Measurements from ENCODE around the gene EFTUD2. TPM values are rescaled to one million over a fixed set of nuclear protein-coding genes. Genes with fewer than 3 reads are reported as not detected.

The EFTUD2 gene
- total and polyA plus RNA-seq, 2 of the 4 experiments (the other 2 are of a cell fraction) = 72.5 to 126 TPM

GRCh38 chr17:44912763-44913544 is 13.7 kb upstream of the EFTUD2 start:
- Histone ChIP-seq H2BK20ac (ENCODE audit: low read depth, low read length) (no peak overlapping the region), H3K4me3 (ENCODE audit: insufficient read depth, low read depth, low read length) (no peak overlapping the region), H3K9me1 (ENCODE audit: insufficient read depth, low read length) (peaks cover 14% of the 10 kb centered on the region; the same call in 1 of the 2 replicates), H3K23ac (ENCODE audit: low read depth, low read length) (no peak overlapping the region), H2BK5ac (ENCODE audit: low read depth, low read length, poor library complexity, severe bottlenecking) (no peak overlapping the region), H4K91ac (ENCODE audit: insufficient read depth, low read depth, low read length) (no peak overlapping the region), H2AK9ac (replicated peaks; ENCODE audit: low read depth, low read length, poor library complexity) (no peak overlapping the region), H3K27ac (ENCODE audit: insufficient read depth, low read length) (no peak overlapping the region), H3K56ac (ENCODE audit: extremely low read depth, insufficient read depth, low read length) (no peak overlapping the region), H3K36me3 (ENCODE audit: control insufficient read depth, insufficient read depth, low read length) (no peaks in the 10 kb centered on the region), H3K4me1 (ENCODE audit: control insufficient read depth, insufficient read depth, low read length) (peaks cover 13% of the 10 kb centered on the region), H4K5ac (ENCODE audit: low read depth, low read length) (no peak overlapping the region), H2AFZ (replicated peaks; ENCODE audit: low read length, poor library complexity) (no peak overlapping the region), H3K79me1 (ENCODE audit: low read depth in 1 of 2, low read length in 2 of 2) (no peaks in the 10 kb centered on the region), H3K9ac (ENCODE audit: low read depth, low read length) (no peak overlapping the region), H2BK15ac (ENCODE audit: low read depth, low read length) (no peak overlapping the region), H4K8ac (ENCODE audit: low read depth in 2 of 2, low read length in 2 of 2) (no peak overlapping the region), H3K18ac (ENCODE audit: low read depth, low read length) (no peak overlapping the region), H3K14ac (replicated peaks; ENCODE audit: low read depth, low read length) (no peak overlapping the region), H4K20me1 (ENCODE audit: insufficient read depth, low read length) (no peaks in the 10 kb centered on the region; the same call in 1 of the 2 replicates), H2AK5ac (ENCODE audit: low read depth, low read length) (no peak overlapping the region), H3K9me3 (ENCODE audit: control insufficient read depth, insufficient read depth, low read length) (no peaks in the 10 kb centered on the region), H3K4me2 (ENCODE audit: low read depth, low read length) (no peak overlapping the region), H3K4ac (ENCODE audit: low read depth, low read length) (no peak overlapping the region), H3K27me3 (ENCODE audit: control insufficient read depth, insufficient read depth, low read length) (peaks cover 9% of the 10 kb centered on the region; the same call in 1 of the 2 replicates), H2BK120ac (ENCODE audit: low read depth, low read length) (no peak overlapping the region)
- DNase-seq (no peak), ATAC-seq (ENCODE audit: low read depth) (no peak)
- dilution Hi-C loops (cut with HindIII; ENCODE audit: low sequenced_read_pairs, unreplicated experiment) = no loop called here
- intact Hi-C loops (cut with micrococcal nuclease) = no loop called here
- 90% methylated on average over 6 of the region's 14 CpGs; no CpG with 5 or more reads in 1 of the 2 experiments for WGBS, 2 experiments (ENCODE audit: extremely low coverage in 2 of 2, insufficient read length in 1 of 2)
- ChIA-PET CTCF (interaction anchor here (0.7 kb wide), 1 partner anchor 11 kb away, joined by 3 read pairs; no protein-coding TSS in a partner anchor), POLR2A (ENCODE audit: unreplicated experiment) (no interaction called here)
- in situ Hi-C loops (cut with MboI; ENCODE audit: low sequenced_read_pairs) = loop anchor here (5.0 kb wide), 1 partner anchor 99 kb away; no protein-coding TSS in a partner anchor
- BruUV-seq (replicated peaks) = no TSS peak
- TF ChIP-seq POLR2A (IDR thresholded peaks at IDR 0.05; ENCODE audit: low read depth, low read length) (no peak), CHD1 (IDR thresholded peaks at IDR 0.05; ENCODE audit: low read depth, low read length) (no peak), MXI1 (IDR thresholded peaks at IDR 0.05; ENCODE audit: borderline replicate concordance, low read depth, low read length) (no peak), RCOR1 (IDR thresholded peaks at IDR 0.05; ENCODE audit: insufficient replicate concordance, low read length) (no peak), RFX5 (IDR thresholded peaks at IDR 0.05; ENCODE audit: low read depth, low read length) (no peak), RAD21 (IDR thresholded peaks at IDR 0.05; ENCODE audit: low read length) (no peak), FOS (IDR thresholded peaks at IDR 0.05; ENCODE audit: low read depth, low read length) (no peak), CEBPB (IDR thresholded peaks at IDR 0.05; ENCODE audit: low read depth, low read length) (no peak), BHLHE40 (IDR thresholded peaks at IDR 0.05; ENCODE audit: low read depth, low read length) (no peak), CTCF (conservative IDR thresholded peaks at IDR 0.05; ENCODE audit: low read depth, low read length) (no peak), NFE2L2 (IDR thresholded peaks at IDR 0.05; ENCODE audit: low read depth, low read length) (no peak), MAZ (IDR thresholded peaks at IDR 0.05; ENCODE audit: borderline replicate concordance, low read depth, low read length) (no peak), MAFK (IDR thresholded peaks at IDR 0.05; ENCODE audit: low read depth, low read length) (no peak), USF2 (IDR thresholded peaks at IDR 0.05; ENCODE audit: low read depth, low read length) (no peak)
- TF ChIP-seq, protein P1, sequence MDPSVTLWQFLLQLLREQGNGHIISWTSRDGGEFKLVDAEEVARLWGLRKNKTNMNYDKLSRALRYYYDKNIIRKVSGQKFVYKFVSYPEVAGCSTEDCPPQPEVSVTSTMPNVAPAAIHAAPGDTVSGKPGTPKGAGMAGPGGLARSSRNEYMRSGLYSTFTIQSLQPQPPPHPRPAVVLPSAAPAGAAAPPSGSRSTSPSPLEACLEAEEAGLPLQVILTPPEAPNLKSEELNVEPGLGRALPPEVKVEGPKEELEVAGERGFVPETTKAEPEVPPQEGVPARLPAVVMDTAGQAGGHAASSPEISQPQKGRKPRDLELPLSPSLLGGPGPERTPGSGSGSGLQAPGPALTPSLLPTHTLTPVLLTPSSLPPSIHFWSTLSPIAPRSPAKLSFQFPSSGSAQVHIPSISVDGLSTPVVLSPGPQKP (IDR thresholded peaks at IDR 0.05; ENCODE audit: borderline replicate concordance, low read depth, low read length) = no peak

Data from IMR-90 (cell line).